Measurements from ENCODE around the gene NDUFAF7.
"Not testable (repeated sequence)": the region's sequence is repeated elsewhere in the genome, so short reads cannot be mapped to it uniquely, and the experiment has no call there.

DNA sequence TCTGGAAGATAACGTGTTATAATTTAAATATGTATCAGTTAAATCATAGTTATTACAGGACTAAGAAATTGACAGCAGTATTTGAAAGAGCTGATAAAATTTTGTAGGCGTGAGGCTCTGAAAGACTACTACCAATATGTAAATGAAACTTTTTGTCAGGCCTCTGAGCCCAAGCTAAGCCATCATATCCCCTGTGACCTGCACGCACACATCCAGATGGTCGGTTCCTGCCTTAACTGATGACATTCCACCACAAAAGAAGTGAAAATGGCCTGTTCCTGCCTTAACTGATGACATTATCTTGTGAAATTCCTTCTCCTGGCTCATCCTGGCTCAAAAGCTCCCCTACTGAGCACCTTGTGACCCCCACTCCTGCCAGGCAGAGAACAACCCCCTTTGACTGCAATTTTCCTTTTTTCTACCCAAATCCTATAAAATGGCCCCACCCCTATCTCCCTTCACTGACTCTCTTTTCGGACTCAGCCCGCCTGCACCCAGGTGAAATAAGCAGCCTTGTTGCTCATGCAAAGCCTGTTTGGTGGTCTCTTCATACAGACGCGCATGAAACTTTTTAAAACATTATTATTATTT lies 26.3 kb upstream of the NDUFAF7 start:
- TF ChIP-seq, protein P1, sequence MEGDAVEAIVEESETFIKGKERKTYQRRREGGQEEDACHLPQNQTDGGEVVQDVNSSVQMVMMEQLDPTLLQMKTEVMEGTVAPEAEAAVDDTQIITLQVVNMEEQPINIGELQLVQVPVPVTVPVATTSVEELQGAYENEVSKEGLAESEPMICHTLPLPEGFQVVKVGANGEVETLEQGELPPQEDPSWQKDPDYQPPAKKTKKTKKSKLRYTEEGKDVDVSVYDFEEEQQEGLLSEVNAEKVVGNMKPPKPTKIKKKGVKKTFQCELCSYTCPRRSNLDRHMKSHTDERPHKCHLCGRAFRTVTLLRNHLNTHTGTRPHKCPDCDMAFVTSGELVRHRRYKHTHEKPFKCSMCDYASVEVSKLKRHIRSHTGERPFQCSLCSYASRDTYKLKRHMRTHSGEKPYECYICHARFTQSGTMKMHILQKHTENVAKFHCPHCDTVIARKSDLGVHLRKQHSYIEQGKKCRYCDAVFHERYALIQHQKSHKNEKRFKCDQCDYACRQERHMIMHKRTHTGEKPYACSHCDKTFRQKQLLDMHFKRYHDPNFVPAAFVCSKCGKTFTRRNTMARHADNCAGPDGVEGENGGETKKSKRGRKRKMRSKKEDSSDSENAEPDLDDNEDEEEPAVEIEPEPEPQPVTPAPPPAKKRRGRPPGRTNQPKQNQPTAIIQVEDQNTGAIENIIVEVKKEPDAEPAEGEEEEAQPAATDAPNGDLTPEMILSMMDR (IDR thresholded peaks at IDR 0.05): not testable (repeated sequence)
- not testable (repeated sequence) for TF ChIP-seq POLR2A (IDR thresholded peaks at IDR 0.05)
